GM19438 (cell line): Measurements from ENCODE around the gene PGP.

Experiments
- ATAC-seq: cut with Tn5 transposase; IDR thresholded peaks from one replicate; pipeline ENCODE4 v1.9.1; 2021; ENCODE audit warnings: low read depth; ENCODE audit not compliant: unreplicated experiment

PGP gene

GRCh38 chr16:2186505-2186904, 28.1 kb downstream of the PGP start:
- no peak for ATAC-seq

DNA sequence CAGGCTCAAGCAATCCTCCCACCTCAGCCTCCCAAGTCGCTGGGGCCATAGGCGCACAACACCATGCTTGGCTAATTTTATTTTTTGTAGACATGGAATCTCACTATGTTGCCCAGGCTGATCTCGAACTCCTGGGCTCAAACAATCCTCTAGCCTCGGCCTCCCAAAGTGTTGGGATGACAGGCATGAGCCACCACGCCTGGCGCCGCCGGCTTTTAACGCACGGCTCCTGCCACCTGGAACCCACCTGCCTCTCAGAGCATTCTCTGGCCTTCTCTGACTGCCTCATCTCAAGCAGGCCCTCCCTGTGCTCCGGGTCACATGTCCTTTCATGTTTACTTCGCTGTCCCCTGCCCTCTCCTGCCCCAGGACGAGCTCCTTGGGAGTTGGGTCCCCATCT, 28.6 kb downstream of the PGP start:
- no peak for ATAC-seq

GRCh38 chr16:2184962-2185361, 29.7 kb downstream of the PGP start:
- no peak for ATAC-seq

DNA sequence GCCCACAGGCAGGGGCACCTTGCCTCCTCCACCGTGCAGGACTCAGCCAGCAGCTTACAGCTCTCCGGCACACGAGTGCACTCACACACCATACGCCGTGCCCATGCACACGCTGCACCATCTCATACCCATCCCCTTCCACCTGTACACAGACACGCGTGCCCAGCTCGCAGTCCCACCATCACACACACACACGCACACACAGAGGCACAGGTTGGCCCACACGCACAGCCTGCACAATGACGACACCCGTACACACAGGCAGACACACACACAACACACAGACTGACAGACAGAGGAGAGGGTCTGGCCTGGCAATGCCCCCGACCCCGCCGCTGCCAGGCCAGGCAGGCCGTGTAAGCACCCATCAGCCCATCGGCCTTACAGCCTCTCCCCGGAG, 30.3 kb downstream of the PGP start:
- no peak for ATAC-seq

DNA sequence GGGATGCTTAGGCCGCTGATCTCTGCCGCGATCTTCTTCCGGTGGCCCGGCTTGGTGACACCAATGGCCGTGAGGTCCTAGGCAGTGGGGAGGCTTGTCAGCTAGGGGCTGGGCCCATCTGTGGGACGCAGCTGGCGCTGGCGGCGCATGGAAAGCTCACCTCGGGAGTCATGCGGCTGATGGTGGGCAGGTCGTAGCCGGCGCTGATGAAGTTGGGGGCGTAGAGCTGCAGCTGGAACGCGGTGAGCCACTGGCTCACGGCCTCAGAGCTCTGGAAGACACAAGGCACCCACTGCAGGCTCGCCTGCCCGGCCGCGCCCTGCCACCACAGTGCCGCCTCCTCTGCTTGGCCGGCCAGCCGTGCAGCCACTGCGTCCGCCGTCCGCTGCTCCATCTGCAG, 31.0 kb downstream of the PGP start:
- no peak for ATAC-seq

DNA sequence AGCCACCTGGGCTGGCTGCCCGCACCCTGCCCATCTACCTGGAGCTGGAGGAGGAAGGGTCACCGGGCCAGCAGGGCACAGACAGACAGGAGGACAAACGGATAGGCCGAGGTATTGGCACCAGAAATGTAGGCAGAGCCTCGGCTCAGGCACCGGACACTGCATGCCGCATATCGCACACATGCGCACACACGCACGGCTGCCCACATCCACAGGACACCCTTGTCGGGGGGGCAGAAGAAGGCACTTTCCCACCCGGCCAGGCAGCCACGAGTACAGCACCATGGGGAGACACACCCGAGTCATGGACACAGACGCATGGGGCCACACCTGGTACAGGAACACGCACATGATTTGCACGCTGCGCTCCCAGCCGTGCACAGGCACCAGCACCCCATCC, 32.7 kb downstream of the PGP start:
- ATAC-seq, result no peak

GRCh38 chr16:2180962-2181923, 33.4 kb downstream of the PGP start:
- ATAC-seq, result no peak

DNA sequence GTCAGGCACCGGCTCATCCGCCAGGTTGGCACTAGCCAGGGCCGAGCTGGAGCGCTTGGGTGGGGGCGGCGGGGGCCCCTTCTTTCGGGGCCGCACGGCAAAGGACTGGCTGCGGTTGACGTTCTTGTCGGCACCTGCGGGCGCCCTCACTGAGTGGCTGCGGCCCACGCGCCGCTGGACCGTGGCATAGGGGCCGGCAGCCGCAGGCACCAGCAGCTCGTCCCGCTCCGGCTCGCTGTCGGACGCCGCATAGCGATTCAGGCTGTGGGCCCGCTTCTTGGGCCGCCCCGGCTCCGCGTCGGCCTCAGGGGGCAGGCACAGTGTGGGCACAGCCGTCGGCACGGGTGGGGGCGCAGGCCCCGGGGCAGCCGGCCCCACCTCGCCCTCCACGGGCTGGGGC, 34.2 kb downstream of the PGP start:
- no peak for ATAC-seq

DNA sequence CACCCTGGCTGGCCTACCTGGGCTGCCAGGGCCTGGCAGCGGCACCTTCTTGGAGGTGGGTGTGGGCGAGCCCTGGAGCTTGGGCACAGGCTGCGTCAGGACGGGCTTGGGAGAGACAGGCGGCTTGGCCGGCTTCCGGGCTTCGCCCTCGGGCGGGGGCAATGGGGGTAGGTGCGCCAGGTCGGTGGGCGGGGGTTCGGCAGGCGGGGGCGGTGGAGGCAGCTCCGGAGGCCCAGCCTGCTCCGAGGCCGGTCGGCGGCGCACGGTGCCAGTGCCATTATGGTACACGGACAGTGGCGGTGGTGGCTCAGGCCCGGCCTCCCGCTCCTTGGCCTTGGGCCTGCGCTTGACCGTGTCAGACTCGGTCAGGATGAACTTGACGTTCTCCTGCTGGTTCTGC, 35.1 kb downstream of the PGP start:
- no peak for ATAC-seq

DNA sequence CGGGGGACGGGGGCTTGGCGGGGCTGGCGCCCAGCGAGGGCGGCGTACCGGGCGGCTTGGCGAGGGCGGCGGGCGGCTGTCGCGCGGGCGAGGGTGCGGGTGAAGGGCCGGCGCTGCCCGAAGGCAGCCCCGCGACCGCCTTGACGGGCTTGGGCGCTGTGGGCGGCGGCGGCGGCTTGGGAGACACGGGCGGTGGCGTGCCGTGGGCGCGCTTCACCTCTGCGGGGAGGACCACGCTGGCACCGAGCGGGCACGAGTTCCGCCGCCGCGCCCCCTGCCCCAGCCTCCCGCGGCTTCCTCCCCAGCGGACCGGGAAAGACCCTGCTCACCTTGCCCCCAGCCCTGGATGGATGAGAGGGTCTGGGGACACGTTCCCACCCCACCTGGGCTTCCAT, 35.5 kb downstream of the PGP start:
- ATAC-seq, result no peak

- ATAC-seq, result no peak
Measured at GRCh38 chr16:2178321-2179106, 36.1 kb downstream of the PGP start.

DNA sequence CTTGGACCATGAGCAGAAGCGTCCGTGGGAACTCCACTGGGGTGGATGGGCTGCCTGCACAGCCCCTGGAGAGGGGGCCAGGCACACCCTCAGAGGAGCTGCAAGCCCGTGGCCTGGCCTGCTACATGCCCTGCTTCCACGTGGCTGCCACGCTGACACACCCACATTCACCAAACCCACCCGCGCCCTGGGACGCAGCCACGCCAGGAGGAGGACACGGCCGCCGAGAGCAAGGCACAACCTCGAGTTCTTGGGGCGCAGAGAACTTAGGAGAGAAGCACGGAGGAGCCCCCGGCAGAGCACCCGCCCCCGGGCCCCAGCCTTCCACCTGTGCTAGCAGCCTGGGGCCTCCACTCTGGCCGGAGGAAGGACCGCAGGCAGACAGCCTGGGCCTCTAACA, 37.1 kb downstream of the PGP start:
- no peak for ATAC-seq

GRCh38 chr16:2177101-2177500, 37.5 kb downstream of the PGP start:
- no peak for ATAC-seq

DNA sequence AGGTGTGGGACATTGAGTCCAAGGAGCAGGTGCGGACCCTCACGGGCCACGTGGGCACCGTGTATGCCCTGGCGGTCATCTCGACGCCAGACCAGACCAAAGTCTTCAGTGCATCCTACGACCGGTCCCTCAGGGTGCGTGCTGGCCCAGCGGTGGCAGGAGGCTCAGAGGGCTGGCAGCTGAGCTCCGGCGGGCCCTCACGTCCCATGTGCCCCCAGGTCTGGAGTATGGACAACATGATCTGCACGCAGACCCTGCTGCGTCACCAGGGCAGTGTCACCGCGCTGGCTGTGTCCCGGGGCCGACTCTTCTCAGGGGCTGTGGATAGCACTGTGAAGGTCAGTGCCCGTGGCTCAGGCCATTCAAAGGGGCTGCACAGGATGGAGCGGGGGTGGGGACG, 38.6 kb downstream of the PGP start:
- no peak for ATAC-seq

DNA sequence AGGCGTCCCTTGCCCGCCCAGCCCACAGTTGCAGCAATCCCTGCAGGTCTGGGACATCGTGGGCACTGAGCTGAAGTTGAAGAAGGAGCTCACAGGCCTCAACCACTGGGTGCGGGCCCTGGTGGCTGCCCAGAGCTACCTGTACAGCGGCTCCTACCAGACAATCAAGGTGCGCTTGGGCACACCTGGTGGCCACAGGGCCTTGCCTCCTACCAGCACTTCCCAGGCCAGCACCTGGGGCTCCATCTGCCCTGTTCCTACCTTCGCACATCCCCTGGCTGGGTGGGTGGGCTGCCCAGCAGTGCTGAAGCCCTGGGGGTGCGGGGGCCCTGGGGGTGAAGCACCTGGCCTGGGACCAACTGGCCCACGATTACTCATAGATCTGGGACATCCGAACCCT, 39.2 kb downstream of the PGP start:
- no peak for ATAC-seq

DNA sequence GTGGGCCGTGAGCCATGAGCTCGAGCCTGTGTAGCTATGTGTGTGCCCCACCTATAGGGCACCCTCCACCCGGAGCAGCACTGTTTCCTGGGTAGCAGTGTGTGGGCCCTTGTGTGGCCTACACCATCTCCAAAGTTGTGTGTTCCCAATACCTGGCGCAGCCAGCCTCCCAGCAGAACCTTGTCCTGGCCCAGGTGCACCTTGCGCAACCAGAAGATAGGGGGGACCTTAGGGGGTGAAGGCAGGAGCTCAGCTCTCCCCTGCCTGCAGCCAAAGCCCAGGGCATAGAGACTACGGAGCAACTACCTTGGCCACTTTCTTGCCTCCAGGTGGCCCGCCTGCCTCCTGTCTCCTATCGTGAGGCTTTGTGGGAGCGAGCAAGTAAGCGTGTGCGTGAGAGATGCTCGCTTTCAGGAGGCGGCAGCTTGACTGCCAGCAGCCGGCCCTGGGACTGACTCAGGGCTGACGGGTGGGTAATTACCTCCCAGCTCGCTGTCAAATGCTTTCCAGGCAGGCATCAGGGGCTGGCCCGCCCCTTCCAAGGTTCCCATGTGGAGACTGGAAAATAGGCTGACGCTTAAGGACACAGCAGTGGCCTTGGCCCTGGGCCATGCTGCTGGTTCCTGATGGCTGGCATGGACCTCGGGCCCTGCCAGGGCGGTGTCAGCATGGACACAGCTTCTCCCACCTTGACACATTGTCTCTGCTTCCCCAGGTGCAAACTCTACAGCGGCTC, 40.1 kb downstream of the PGP start:
- ATAC-seq, result no peak

DNA sequence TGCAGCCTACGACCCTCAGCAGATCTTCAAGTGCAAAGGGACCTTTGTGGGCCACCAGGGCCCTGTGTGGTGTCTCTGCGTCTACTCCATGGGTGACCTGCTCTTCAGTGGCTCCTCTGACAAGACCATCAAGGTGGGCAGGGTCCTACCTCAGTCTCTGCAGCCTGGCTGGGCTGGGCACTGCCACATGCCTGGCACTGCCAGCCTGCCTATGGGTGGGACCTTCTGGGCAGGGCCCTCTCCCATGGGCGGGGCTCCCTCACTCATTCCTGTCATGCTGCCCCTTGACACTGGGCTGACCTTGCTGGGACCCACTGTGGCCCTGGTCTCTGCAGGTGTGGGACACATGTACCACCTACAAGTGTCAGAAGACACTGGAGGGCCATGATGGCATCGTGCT, 40.7 kb downstream of the PGP start:
- ATAC-seq, result no peak

DNA sequence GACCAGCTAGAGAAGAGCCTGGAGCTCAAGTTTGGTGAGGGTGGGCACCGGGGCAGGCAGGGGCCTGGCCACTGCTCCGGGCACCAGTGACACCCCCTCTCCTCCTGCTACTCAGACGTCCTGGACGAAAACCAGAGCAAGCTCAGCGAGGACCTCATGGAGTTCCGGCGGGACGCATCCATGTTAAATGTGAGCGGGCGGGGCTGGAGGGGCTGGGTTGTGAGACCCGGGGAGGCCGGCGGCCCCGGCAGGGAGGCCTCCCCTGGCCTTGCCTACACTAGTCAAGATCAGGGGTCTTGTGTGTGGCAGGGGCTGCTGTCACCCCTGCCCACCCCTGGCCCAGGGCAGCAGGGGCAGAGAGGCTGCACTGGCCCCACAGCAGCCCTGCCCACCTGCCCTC, 41.3 kb downstream of the PGP start:
- no peak for ATAC-seq

DNA sequence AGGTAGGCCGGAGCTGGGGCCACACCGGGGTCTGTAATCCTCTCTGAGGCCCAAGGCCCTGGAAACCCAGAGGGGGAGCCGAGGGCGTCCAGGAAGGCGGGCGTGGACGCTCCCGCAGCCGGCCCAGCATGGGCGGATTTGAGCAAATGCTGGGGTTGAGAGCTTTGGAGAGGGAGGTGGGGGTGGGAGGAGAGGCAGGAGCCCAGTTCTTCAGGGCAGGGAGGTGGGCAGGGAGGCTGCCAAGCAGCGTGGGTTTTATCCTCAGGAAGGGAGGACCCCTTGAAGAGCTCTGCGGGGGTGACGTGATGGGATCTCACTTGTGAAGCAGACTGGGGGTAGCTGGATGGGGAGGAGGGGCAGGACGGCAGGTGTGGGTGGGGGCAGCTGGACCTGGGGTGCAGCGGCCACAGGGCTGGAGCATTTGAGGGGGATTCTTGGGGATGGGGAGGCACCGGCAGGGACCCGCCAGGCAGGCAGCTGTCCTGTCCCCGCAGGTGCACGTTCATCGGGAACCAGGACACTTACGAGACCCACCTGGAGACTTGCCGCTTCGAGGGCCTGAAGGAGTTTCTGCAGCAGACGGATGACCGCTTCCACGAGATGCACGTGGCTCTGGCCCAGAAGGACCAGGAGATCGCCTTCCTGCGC, 41.8 kb downstream of the PGP start:
- no peak for ATAC-seq

- ATAC-seq, result no peak
Measured at GRCh38 chr16:2171601-2172178, 43.0 kb downstream of the PGP start.
